NCI-H2196 (cell line): ENCODE measurements around the gene SDK2.

Source experiments
- DNase-seq: peaks from one replicate; lab custom pipeline; 2025; ENCODE audit not compliant: unreplicated experiment; lab: John Stamatoyannopoulos, UW

The SDK2 gene, protein sequence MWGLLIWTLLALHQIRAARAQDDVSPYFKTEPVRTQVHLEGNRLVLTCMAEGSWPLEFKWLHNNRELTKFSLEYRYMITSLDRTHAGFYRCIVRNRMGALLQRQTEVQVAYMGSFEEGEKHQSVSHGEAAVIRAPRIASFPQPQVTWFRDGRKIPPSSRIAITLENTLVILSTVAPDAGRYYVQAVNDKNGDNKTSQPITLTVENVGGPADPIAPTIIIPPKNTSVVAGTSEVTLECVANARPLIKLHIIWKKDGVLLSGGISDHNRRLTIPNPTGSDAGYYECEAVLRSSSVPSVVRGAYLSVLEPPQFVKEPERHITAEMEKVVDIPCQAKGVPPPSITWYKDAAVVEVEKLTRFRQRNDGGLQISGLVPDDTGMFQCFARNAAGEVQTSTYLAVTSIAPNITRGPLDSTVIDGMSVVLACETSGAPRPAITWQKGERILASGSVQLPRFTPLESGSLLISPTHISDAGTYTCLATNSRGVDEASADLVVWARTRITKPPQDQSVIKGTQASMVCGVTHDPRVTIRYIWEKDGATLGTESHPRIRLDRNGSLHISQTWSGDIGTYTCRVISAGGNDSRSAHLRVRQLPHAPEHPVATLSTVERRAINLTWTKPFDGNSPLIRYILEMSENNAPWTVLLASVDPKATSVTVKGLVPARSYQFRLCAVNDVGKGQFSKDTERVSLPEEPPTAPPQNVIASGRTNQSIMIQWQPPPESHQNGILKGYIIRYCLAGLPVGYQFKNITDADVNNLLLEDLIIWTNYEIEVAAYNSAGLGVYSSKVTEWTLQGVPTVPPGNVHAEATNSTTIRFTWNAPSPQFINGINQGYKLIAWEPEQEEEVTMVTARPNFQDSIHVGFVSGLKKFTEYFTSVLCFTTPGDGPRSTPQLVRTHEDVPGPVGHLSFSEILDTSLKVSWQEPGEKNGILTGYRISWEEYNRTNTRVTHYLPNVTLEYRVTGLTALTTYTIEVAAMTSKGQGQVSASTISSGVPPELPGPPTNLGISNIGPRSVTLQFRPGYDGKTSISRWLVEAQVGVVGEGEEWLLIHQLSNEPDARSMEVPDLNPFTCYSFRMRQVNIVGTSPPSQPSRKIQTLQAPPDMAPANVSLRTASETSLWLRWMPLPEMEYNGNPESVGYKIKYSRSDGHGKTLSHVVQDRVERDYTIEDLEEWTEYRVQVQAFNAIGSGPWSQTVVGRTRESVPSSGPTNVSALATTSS (N-terminal part only)

DNA sequence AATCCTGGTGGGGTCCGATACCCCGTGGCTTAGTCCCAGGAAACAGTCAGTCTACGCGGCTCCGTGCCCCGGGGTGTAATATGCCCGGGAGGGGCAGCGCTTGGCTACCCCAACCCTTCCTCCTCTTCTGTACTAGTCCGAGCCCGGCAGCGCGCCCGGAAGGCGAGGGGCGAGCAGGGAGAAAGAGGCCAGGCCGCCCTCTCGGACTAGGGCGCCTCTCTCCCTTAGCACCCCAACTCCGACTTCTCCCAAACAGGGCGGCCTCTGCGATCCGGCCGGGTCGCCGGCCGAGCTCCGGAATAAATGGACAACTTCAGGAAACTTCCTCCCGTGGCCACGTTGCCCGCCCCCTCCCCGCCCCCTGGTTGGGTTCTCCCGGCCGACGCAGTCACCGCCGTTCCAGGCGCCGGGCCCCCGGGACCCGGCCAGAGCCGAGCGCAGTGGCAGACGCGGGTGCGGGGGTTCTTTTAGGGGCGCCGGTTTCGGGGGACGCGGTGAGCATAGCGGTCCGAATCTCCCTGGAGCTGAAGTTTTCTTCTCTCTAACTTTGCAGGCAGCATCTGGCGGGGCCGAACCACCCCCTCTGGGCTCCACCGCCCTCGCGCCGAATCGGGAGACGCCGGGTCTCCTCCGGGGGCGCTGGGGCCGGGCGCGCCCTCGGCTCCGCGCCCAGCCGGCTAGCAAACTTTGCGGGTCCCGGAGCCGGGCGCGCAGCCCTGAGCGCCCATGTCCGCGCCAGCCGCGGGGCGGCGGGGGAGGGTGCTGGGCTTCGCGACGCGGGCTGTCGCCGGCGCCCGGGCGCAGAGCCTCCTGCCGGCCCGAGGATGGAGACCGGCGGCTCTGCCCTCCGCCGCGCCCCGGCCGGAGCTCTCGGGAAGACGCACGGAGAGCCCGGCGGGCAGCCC is at the start of gene SDK2:
SDK2 (minus strand) TSS at position 301 of the 905 bp plus-strand sequence. CDS start 357 bp downstream, outside the sequence.
- DNase-seq = no peak

DNA sequence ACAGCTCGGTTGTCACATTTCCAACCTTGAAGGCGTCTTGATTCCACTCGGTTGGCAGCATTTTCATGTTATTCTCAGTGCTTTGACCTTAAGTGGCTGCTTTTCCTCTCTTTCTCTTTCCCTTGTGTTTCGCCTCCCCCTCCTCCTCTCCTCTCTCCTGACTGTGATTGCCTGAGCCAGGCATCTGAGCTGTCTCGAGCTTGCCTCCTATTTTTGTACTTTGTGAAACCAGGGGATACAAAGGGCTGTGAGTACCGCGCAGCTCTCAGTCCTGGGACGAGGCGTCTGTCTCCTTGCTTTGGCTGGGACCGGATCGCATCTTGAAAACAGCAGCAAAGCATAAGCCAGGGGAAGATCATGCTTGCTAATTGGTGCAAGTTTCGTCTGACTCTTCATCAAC is 48.8 kb upstream of the SDK2 start:
- DNase-seq = no peak

DNA sequence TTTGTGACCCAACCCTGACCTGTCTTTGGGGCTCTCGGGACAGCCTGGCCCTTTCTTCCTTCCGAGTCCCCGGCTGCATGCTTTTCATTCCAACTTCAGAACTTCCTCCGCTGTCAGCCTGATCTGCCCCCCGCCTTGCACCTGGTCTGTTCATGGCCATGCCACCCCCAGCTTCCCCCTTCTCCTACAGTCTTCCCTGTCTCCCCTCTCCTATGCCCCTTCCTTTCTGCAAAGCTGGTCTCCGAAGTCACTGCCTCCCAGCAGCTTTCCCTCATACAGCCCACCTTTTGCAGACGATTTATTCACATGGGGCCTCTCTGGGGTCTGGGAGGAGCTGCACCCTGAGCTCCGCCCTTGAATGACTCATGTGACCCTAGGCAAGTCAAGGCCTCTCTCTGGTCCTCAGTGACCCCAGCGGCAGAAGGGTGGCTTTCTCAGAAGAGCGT is 47.1 kb upstream of the SDK2 start:
- no peak for DNase-seq

DNA sequence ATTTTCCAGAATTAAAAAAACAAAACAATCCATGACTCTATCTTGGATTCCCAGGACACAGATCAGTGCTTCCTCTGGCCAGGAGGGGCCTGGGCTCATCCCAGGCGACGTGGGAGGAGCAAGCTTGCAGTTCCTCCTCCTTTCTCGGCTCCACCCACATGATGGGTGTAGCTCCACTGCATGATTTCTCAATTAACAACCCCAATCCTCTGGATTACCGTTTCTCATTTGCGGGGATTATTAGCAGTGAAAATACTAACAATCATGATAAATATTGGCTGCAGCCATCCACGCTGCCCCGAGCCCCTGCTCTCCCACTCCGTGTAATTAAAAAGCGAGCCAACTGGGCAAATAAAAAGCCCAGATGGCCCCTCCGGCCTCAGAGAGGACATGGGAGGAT is 46.4 kb upstream of the SDK2 start:
- DNase-seq = no peak

DNA sequence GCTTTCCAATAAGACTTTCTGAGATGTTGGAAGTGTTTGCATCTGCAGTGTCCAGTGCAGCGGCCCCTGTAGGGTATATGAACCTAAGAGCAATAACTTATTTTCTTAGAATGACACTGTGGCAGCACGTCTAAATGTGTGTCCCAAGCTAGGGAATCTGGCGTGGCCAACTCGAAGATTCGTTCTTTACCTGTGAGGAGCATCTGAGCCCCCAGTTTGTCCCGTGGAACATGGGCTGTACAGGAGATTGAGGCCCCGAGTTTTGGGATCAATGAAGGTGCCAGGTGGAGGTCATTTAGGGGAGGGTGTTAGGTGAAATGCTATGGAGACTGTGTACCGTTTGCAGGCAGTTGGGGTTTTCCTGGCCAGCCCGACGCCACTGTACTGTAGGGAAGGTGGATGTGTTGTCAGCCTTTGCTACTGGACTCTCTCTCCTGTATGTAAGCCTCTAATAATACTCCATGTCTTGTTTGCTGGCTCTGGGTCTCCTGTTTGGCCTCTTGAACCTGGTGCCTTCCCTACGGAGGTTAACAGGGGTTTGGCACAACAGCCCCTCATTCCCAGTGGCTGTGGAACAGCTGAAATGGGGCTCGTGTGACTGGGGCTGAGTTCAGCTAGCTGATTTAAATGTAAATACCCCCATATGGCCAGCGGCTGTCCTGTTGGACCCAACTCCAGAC is 45.5 kb upstream of the SDK2 start:
- DNase-seq = no peak

DNA sequence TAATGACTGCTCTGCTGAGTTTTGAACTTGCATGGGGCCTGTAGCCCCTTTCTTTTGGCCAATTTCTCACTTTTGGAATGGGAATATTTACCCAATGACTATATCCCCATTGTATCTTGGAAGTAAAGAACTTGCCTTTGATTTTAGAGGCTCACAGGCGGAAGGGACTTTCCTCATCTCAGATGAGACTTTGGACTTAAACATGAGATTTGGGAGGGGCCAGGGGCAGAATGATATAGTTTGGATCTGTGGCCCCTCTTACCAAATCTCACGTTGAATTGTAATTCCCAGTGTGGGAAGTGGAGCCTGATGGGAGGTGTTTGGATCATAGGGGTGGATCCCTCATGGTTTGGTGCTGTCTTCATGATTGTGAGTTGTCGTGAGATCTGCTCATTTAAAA is 42.7 kb upstream of the SDK2 start:
- no peak for DNase-seq

DNA sequence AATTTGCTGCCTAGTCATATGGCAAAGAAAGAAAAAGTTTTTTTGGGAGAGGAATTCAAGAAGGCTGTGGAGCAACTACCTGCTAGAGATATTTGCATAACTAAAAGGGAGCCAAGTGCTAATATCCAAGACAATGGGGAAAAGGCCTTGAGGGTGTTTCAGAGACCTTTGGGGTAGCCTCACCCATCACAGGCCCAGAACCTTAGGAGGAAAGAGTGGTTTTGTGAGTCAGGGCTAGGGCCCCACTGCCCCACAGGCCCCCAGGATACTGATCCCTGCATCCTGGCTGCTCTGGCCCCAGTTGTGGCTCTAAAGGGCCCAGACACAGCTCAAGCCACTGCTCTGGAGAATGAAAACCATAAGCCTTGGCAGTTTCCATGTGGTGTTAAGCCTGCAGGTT is 41.9 kb upstream of the SDK2 start:
- no peak for DNase-seq

DNA sequence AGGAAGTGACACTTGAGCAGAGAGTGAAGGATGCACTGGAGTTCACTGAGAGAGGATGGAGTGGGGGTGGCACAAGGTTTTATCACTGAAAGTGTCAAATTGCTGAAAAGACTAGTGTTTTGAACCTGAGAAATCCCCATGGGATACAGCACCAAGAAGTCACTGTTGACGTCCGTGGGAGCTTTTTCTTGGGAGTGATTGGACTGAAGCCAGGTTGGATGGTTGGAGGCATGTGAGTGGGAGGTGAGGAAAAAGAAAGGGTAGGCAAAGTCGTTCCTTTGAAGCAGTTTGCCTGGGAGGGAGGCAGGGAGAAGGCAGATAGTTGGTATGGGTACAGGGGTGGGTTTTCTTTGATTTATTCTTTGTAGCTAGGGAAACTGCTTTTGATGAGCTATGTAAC is 39.9 kb upstream of the SDK2 start:
- no peak for DNase-seq

DNA sequence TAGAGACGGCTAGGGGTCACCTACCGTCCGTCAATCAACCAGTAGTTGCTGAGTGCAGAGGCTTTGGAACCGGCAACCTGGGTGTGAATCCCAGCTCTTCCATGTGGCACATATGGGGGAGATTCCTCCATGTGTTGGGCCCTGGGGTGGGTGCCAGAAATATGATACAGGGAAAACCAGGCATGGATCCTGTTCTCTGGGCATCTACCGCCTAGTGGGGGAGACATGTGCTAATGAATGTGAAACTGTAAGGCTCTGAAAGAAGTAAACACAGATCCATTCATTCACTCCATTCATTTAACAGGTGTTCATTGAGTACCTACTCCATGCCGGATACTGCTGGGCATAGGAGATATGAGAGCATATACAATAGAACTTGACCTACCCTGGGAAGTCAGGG is 39.5 kb upstream of the SDK2 start:
- no peak for DNase-seq

DNA sequence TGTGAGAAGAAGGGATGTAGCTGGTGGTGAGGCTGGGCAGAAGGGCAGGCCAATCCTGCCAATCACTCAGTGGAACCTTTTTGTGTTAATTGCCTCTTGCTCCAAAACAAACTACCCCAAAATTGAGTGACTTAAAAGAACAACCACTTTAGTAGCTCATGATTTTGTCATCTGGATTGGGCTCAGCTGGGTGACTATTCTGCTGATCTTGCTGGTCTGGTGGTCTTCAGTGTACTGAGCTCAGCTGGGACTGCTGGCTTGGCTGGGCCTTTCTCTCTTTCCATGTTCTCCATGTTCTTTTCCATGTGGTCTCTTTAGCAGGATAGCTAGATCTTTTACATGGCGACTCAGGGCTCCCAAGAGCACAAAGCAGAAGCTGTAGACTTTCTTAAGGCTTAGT is 37.7 kb upstream of the SDK2 start:
- no peak for DNase-seq

DNA sequence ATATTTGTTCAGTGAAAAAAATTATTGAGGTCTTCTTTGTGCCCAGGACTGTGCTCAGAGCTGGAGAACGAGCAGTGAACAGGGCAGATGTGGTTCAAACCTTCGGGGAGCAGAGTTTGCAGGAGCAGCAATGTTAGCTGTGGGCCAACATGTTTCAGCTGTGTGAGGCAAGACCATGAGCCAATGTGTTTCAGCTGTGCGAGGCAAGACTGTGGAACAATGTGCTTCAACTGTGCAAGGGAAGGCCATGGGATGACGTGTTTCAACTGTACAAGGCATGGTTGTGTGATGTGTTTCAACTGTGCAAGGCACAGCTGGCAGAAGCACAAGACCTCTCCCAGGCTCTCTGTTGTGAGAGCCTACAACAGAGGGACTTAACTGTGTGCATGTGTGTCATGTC is 35.2 kb upstream of the SDK2 start:
- no peak for DNase-seq

DNA sequence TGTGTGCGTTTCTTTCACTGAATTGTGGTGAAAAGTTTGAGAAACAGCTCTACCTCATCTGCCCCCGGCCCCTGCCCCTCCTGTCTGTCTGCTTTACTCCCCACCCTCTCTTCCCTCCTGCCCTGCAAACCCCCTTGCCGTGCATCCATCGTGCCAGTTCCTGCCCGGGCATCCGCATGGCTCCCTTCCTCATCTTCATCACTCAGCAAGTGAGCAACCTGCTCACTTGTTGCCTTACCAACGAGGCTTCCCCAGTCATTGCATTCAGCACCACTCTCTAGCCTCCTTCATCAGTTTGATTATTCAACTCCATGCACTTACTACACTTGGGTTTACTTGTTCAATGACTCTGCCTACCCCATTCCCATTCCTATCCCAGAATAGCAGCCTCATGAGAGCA is 34.8 kb upstream of the SDK2 start:
- DNase-seq = no peak

DNA sequence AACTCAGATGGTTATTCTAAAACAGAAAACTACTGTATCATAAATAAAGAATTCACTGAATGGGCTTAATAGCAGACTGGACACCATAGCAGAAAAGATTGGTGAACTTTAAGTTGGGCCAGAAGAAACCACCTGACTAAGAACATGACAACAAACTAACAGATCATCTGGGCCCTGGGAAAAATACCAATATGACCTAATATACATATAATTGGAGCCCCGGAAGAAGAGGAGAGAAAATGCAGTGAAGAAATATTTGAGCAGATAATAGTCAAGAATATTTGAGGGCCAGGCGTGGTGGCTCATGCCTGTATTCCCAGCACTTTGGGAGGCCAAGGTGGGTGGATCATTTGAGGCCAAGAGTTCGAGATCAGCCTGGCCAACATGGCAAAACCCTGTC is 25.5 kb upstream of the SDK2 start:
- no peak for DNase-seq

DNA sequence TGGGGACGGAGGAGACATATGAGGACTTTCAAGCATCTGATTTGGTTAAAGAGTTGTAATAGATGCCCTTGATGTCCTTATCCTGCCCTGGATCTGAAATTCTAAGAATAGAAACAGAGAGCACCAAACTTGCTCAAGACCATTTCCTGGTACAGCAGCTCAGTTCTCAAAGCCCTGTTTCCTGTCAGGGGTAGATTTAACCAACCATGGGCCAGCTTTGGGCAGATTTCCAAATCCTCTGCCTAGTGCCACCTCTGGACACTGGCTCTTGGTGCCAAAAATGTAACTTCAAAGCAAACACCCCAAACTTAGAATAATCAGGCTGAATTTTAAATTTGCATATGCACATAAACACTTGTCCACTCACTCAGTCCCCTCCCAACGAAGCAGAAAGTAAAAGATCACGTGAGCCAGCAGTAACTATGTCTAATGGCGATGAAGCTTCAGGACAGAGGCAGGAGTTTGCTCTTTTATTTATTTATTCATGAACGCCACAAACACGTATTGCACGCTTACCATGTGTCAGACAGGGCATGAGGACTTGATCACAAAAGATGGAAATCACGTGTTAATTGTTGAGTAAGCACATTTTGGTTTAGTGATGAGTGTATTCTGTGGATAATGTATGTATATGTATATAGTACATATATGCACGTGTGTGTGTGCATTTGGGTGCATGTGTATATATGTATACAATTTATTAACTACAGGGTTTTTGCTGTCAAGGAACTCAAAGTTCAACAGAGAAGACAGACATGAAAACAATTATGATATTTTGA is 23.1 kb upstream of the SDK2 start:
- peak; percentile 29 for DNase-seq

DNA sequence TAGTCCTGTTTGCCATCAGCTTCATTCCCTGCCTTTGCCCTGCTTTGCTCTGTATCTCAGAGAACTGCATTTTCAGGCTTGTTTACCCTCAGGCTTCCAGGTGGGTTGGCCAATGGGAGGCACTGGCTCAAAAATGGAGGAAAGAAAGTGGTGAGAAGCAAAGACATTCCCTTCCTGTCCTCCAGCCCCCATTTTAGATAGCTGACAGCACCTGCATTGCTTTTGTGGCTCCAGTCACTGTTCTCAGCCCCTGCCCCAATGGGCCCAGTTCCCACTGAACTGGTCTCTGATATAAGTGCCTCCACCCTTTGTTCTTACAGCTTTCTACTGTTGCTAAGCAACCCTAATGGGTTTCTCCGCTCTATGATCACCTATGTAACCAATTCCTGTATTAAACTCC is 19.4 kb upstream of the SDK2 start:
- no peak for DNase-seq

DNA sequence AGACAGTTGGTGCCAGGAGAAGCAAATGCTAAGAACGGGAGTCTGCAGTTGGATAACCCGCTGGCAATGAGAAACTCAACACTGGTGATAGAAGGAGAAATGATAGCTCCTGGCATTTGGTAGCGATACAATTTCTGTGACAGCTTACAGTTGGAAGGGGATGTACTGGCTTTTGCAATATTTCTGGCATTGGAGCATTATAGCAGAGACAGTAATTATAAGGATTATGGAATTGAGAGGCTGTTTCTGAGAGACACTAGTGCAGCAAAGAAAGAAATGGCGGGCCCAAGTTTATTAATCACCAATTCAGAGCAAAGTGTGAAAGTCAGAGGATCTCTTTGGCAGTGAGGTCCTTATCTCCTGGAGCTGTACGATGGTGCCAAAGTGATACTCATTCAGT is 16.1 kb upstream of the SDK2 start:
- no peak for DNase-seq

DNA sequence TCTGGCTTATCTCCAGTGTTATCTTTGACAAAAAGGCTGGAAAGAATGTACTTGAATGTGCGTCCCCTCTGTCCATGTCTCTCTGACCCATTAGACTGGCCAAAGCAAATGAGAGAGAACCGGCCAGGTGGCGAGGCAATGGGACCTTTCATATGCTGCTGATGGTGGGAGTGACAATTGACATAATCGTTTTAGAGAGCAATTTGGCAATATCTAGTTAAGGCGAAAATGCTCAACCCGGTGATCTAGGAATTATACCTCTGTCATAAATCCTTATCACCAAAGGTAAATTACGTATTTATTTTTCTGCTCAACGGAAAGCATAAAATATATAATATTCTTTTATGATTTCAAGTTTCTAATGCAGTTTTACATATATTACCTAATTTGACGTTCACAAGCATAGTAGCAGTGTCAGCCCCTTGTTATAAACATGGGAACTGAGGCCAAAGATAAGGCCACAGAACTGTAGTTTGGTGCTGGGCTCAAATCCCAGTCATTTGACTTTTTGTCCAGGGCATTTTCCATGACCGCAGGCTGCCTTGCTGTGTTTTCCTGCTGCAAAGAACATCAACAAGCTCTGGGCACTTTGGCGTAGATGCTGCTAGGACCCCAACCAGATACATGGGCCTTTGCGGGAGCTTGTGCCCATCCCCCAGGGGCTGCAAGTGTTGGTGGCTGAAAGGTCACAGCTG is 14.7 kb upstream of the SDK2 start:
- no peak for DNase-seq

DNA sequence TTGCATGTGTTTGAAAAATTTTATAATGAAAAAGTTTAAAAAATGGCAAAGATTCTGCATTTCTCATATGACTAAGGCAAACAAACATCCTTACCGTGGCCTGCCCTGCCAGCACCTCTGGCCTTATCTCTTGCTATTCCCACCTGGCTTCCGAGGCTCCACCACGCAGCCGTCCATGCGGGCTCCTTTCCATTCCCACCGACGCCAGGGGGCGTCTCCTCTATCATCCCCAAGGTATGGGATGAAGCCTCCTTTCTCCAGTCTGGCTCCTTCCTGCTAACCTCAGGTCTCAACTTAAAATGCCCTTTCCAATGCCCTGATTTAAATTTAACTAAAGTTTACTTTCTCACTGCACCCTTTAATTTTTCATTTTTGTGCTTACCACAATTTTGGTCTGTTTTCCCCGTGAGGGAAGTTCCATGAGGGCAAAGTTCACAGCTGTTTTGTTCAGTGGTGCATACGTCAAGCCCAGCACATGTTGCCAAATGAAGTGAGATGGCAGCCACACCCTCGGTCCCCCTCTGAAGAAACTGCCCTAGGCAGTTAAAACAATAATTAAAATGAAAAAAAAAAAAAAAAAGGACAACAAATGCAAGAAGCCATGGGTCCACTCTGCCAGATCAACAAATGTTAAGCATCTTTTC is 13.3 kb upstream of the SDK2 start:
- no peak for DNase-seq
